Measurements from ENCODE around the gene NEDD8.
"Not testable (repeated sequence)": the region's sequence is repeated elsewhere in the genome, so short reads cannot be mapped to it uniquely, and the experiment has no call there.

NEDD8 gene

GRCh38 chr14:24207104-24207551 is 25.0 kb downstream of the NEDD8 start:
- Histone ChIP-seq H3K4me3 (ENCODE audit: insufficient read length, low read depth) (no peak overlapping the region), H3K36me3 (ENCODE audit: insufficient read depth, insufficient read length, low read length) (peaks cover 64% of the 10 kb centered on the region), H3K4me1 (ENCODE audit: insufficient read depth, insufficient read length) (peaks cover 2% of the 10 kb centered on the region), H3K9ac (ENCODE audit: insufficient read length, low read depth) (no peak overlapping the region), H3K9me3 (ENCODE audit: insufficient read depth, low read length) (no peaks in the 10 kb centered on the region), H3K27me3 (ENCODE audit: insufficient read depth, insufficient read length) (no peaks in the 10 kb centered on the region)
- TF ChIP-seq SUZ12 (IDR thresholded peaks at IDR 0.05; ENCODE audit: extremely low read depth, insufficient read depth, insufficient read length) (no peak), ZNF274 (IDR thresholded peaks at IDR 0.05; ENCODE audit: low read depth, low read length) (no peak), YY1 (IDR thresholded peaks at IDR 0.05; ENCODE audit: insufficient read depth, insufficient read length) (no peak)
- no peak for DNase-seq (ENCODE audit: low read depth, low spot score)

DNA sequence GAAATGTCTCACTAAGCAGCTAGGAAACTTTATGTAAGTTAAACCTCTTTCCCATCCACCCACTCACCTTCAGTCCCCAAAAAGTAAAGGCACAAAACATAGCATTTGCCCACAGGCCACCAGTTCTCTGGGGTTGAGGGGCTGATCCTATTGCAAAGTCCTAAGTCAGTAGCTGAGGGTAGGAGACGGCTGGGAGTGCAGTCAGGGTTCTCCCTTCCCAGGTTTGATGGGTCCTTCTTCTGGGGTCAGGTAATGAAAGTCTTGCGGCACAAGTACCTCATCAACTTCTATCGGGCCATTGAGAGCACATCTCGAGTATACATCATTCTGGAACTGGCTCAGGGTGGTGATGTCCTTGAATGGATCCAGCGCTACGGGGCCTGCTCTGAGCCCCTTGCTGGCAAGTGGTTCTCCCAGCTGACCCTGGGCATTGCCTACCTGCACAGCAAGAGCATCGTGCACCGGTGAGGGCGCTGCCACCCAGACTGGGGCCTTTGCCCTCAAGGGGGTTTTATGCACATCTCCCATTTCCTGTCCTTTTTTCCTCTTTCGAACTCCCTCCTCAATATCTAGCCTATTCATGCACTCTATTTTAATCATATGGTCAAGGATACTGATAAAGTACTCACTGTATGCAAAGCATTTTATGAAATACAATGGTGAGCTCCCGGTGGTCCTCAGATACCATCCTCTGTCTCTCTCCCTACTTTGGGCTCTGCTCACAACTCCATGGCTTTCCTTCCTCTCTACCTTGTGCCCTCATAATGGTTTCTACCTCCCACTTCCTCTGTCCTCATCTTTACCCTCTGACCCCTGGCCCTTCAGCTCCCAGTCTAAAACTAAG is 25.7 kb downstream of the NEDD8 start:
- H3K9me3 ChIP-seq (ENCODE audit: insufficient read depth, low read length), result peaks cover 5% of the 10 kb centered on the region
- H3K27me3 ChIP-seq (ENCODE audit: insufficient read depth, insufficient read length), result no peaks in the 10 kb centered on the region
- peaks cover 2% of the 10 kb centered on the region for H3K4me1 ChIP-seq (ENCODE audit: insufficient read depth, insufficient read length)
- H3K36me3 ChIP-seq (ENCODE audit: insufficient read depth, insufficient read length, low read length), result peaks cover 64% of the 10 kb centered on the region
- no peak overlapping the region for H3K4me3 ChIP-seq (ENCODE audit: insufficient read length, low read depth)
- TF ChIP-seq SUZ12 (IDR thresholded peaks at IDR 0.05; ENCODE audit: extremely low read depth, insufficient read depth, insufficient read length) (no peak), YY1 (IDR thresholded peaks at IDR 0.05; ENCODE audit: insufficient read depth, insufficient read length) (no peak), ZNF274 (IDR thresholded peaks at IDR 0.05; ENCODE audit: low read depth, low read length) (no peak)
- no peak overlapping the region for H3K9ac ChIP-seq (ENCODE audit: insufficient read length, low read depth)
- DNase-seq (ENCODE audit: low read depth, low spot score), result no peak

- H3K9me3 ChIP-seq (ENCODE audit: insufficient read depth, low read length), result peaks cover 18% of the 10 kb centered on the region
- H3K36me3 ChIP-seq (ENCODE audit: insufficient read depth, insufficient read length, low read length), result peaks cover 51% of the 10 kb centered on the region
- H3K27me3 ChIP-seq (ENCODE audit: insufficient read depth, insufficient read length), result no peaks in the 10 kb centered on the region
- TF ChIP-seq ZNF274 (IDR thresholded peaks at IDR 0.05; ENCODE audit: low read depth, low read length) (no peak), YY1 (IDR thresholded peaks at IDR 0.05; ENCODE audit: insufficient read depth, insufficient read length) (no peak), SUZ12 (IDR thresholded peaks at IDR 0.05; ENCODE audit: extremely low read depth, insufficient read depth, insufficient read length) (no peak)
- H3K9ac ChIP-seq (ENCODE audit: insufficient read length, low read depth), result no peak overlapping the region
- peaks cover 2% of the 10 kb centered on the region for H3K4me1 ChIP-seq (ENCODE audit: insufficient read depth, insufficient read length)
- DNase-seq (ENCODE audit: low read depth, low spot score), result no peak
- H3K4me3 ChIP-seq (ENCODE audit: insufficient read length, low read depth), result no peak overlapping the region
Observed at GRCh38 chr14:24204163-24205146, 27.7 kb downstream of the NEDD8 start.

DNA sequence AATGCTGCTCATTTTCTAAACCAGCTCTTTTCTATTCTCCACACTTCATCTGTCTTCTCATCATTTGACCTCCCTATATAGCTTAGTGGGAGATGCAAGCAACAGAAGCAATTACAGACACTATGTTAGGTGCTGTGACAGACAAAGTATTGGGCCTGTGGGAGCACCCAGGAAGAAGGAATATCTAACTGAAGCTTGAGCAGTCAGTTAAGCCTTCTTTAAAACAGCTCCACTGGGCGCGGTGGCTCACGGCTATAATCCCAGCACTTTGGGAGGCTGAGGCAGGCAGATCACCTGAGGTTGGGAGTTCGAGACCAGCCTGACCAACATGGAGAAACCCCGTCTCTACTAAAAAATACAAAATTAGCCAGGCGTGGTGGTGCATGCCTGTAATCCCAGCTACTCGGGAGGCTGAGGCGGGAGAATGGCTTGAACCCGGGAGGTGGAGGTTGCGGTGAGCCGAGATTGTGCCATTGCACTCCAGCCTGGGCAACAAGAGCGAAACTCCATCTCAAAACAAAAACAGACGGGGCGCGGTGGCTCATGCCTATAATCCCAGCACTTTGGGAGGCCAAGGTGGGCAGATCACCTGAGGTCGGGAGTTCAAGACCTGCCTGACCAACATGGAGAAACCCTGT is 28.8 kb downstream of the NEDD8 start:
- H3K4me1 ChIP-seq (ENCODE audit: insufficient read depth, insufficient read length); H3K4me3 ChIP-seq (ENCODE audit: insufficient read length, low read depth); H3K9ac ChIP-seq (ENCODE audit: insufficient read length, low read depth); DNase-seq (ENCODE audit: low read depth, low spot score); H3K27me3 ChIP-seq (ENCODE audit: insufficient read depth, insufficient read length): not testable (repeated sequence)
- H3K9me3 ChIP-seq (ENCODE audit: insufficient read depth, low read length), result peaks cover 24% of the 10 kb centered on the region
- peaks cover 49% of the 10 kb centered on the region for H3K36me3 ChIP-seq (ENCODE audit: insufficient read depth, insufficient read length, low read length)

- not testable (repeated sequence) for H3K27me3 ChIP-seq (ENCODE audit: insufficient read depth, insufficient read length); H3K9ac ChIP-seq (ENCODE audit: insufficient read length, low read depth); H3K4me1 ChIP-seq (ENCODE audit: insufficient read depth, insufficient read length); DNase-seq (ENCODE audit: low read depth, low spot score); H3K4me3 ChIP-seq (ENCODE audit: insufficient read length, low read depth)
- Histone ChIP-seq H3K9me3 (ENCODE audit: insufficient read depth, low read length) (peaks cover 24% of the 10 kb centered on the region), H3K36me3 (ENCODE audit: insufficient read depth, insufficient read length, low read length) (peaks cover 40% of the 10 kb centered on the region)
Observed at GRCh38 chr14:24202538-24202937, 29.6 kb downstream of the NEDD8 start.

GRCh38 chr14:24198814-24199524 is 33.2 kb downstream of the NEDD8 start:
- no peak for TF ChIP-seq SUZ12 (IDR thresholded peaks at IDR 0.05; ENCODE audit: extremely low read depth, insufficient read depth, insufficient read length)
- TF ChIP-seq ZNF274 (IDR thresholded peaks at IDR 0.05; ENCODE audit: low read depth, low read length), result no peak
- TF ChIP-seq YY1 (IDR thresholded peaks at IDR 0.05; ENCODE audit: insufficient read depth, insufficient read length), result no peak
- Histone ChIP-seq H3K36me3 (ENCODE audit: insufficient read depth, insufficient read length, low read length) (peaks cover 24% of the 10 kb centered on the region), H3K4me1 (ENCODE audit: insufficient read depth, insufficient read length) (no peaks in the 10 kb centered on the region), H3K9ac (ENCODE audit: insufficient read length, low read depth) (no peak overlapping the region), H3K9me3 (ENCODE audit: insufficient read depth, low read length) (peaks cover 24% of the 10 kb centered on the region), H3K27me3 (ENCODE audit: insufficient read depth, insufficient read length) (no peaks in the 10 kb centered on the region), H3K4me3 (ENCODE audit: insufficient read length, low read depth) (no peak overlapping the region)
- DNase-seq (ENCODE audit: low read depth, low spot score), result no peak

Measured in NT2/D1 (cell line).